Lower leg skin (tissue), 4 donors: ENCODE measurements around the gene PTGS2. TPM values are rescaled to one million over a fixed set of nuclear protein-coding genes. Genes with fewer than 3 reads are reported as not detected.

Experiments
- DNase-seq, 2 donors: peaks; one replicate each; pipeline ENCODE4 v3.0.0-alpha.2; 2019; ENCODE audit warnings: low spot score in 2 of 2
- H3K4me3 ChIP-seq: fragments of 200-600 bp; sonication (generic); 2 replicates; pipeline ENCODE4 v1.5.1; 2017; ENCODE audit warnings: mild to moderate bottlenecking, low read depth; ENCODE audit not compliant: poor library complexity, severe bottlenecking
- CTCF ChIP-seq, 3 donors: fragments of 450-650 bp; IDR thresholded peaks; one replicate each; pipeline ENCODE4 v1.5.1; 2016; ENCODE audit warnings: antibody characterized with exemption in 3 of 3, mild to moderate bottlenecking in 3 of 3, moderate library complexity in 2 of 3
- POLR2A ChIP-seq, 2 donors: fragments of 450-650 bp; IDR thresholded peaks; one replicate each; pipeline ENCODE4 v1.6.1; 2016 to 2017; ENCODE audit warnings: antibody characterized with exemption in 2 of 2, mild to moderate bottlenecking in 1 of 2, moderate library complexity in 1 of 2
- WGBS, 2 donors: methylation state at CpG; one replicate each; pipeline ENCODE4 v1.1.5; 2018; 5-methylcytosine and 5-hydroxymethylcytosine counted together
- intact Hi-C: fragments of 100-400 bp; cut with DNase I; formaldehyde crosslinking; loops from one replicate; pipeline ENCODE4 v1.15.0; 2023; ENCODE audit warnings: low total_unique reads
- total RNA-seq, 4 donors: library from RNA; depleted of rRNA; stranded (reverse); fragments of >200 nt; gene quantifications; one replicate each; pipeline ENCODE4 v1.1.0, GENCODE V29; 2016

The PTGS2 gene
- total RNA-seq, 4 donors from 2014 or later = 0.98 to 3.1 (median 1.9) TPM

- intact Hi-C loops = no loop called here
- no peak for DNase-seq
- no peak overlapping the region for H3K4me3 ChIP-seq
- TF ChIP-seq CTCF (IDR thresholded peaks at IDR 0.05) (no peak), POLR2A (IDR thresholded peaks at IDR 0.05) (no peak)
- 89 to 90% methylated on average over 6 of the region's 6 CpGs for WGBS, 2 donors
Measured at GRCh38 chr1:186683652-186684410, 3.6 kb upstream of the PTGS2 start.

DNA sequence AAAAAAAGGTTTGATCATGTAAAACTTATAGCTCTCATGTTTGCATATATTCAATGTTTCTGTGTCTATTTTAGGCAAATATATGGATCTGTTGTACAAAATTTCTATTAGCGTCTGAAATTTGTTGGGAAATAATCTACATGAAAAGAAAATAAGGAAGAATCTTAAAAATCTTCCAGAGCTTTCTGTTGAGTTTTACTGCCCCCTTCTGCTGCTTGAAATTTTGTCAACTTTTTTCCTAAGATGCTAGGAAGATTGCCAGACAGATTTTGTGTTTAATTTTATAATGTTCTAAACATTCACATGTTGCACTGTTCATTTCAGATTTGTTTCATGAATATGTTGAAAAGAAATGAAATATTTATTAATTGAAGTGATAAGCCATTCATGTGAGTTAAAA is 2.5 kb upstream of the PTGS2 start:
- no peak overlapping the region for H3K4me3 ChIP-seq
- intact Hi-C loops = no loop called here
- 26 to 35% methylated on average over 1 of the region's 1 CpG for WGBS, 2 donors
- no peak for DNase-seq
- TF ChIP-seq CTCF (IDR thresholded peaks at IDR 0.05) (no peak), POLR2A (IDR thresholded peaks at IDR 0.05) (no peak)

GRCh38 chr1:186681801-186682200 is 1.6 kb upstream of the PTGS2 start:
- DNase-seq = no peak
- TF ChIP-seq POLR2A (IDR thresholded peaks at IDR 0.05) (no peak), CTCF (IDR thresholded peaks at IDR 0.05) (no peak)
- H3K4me3 ChIP-seq = no peak overlapping the region
- intact Hi-C loops = no loop called here
- WGBS, 2 donors = 47 to 60% methylated on average over 2 of the region's 2 CpGs

DNA sequence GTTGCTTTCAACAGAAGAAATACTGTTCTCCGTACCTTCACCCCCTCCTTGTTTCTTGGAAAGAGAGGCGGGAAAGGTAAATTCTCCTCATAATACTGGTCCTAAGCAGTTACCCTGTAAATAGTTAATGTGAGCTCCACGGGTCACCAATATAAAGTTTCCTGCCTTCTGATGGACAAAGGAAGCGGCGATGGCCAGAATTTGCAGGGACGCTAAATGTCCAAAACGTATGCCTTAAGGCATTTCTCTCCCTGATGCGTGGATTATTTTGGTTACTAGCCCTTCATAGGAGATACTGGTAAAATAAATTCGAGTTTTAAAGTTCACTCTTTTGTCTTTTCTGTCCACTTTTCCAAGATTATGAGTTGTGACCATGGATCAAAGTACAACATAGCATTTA is 898 bp upstream of the PTGS2 start:
- TF ChIP-seq CTCF (IDR thresholded peaks at IDR 0.05) (no peak), POLR2A (IDR thresholded peaks at IDR 0.05) (no peak)
- no peak for DNase-seq
- 13 to 14% methylated on average over 9 of the region's 9 CpGs for WGBS, 2 donors
- peak overlapping the region; percentile 66 for H3K4me3 ChIP-seq
- intact Hi-C loops = no loop called here

- intact Hi-C loops = loop anchor here (10.0 kb wide), 2 partner anchors 65 to 305 kb away; no protein-coding TSS in a partner anchor
Measured at GRCh38 chr1:186679924-186680244, 339 bp downstream of the PTGS2 start.

More at GRCh38 chr1:186679924-186680244, 339 bp downstream of the PTGS2 start:
- TF ChIP-seq POLR2A (IDR thresholded peaks at IDR 0.05) (no peak), CTCF (IDR thresholded peaks at IDR 0.05) (no peak)
- DNase-seq = no peak
- WGBS, 2 donors = 0 to 1% methylated on average over 15 of the region's 15 CpGs
- peak overlapping the region; percentile 66 for H3K4me3 ChIP-seq
